Measurements from ENCODE around the gene PRR5.

PRR5 gene

GRCh38 chr22:44665115-44665514 is 36.9 kb upstream of the PRR5 start:
- TF ChIP-seq FOXP2 (optimal IDR thresholded peaks at IDR 0.05; ENCODE audit: borderline replicate concordance, extremely low read depth, extremely low read length, insufficient read depth) (peak; percentile 29), SIN3A (IDR thresholded peaks at IDR 0.05; ENCODE audit: borderline replicate concordance, insufficient read depth, low read length) (no peak), POLR2AphosphoS5 (IDR thresholded peaks at IDR 0.05; ENCODE audit: low read depth, low read length) (no peak), REST (IDR thresholded peaks at IDR 0.05; ENCODE audit: insufficient read depth in 1 of 2, low read depth in 2 of 2, low read length in 2 of 2) (no peak), TAF1 (IDR thresholded peaks at IDR 0.05; ENCODE audit: borderline replicate concordance, insufficient read depth, low read length) (no peak)

GRCh38 chr22:44666207-44666585 is 35.8 kb upstream of the PRR5 start:
- no peak for TF ChIP-seq SIN3A (IDR thresholded peaks at IDR 0.05; ENCODE audit: borderline replicate concordance, insufficient read depth, low read length)
- TF ChIP-seq TAF1 (IDR thresholded peaks at IDR 0.05; ENCODE audit: borderline replicate concordance, insufficient read depth, low read length), result no peak
- no peak for TF ChIP-seq POLR2AphosphoS5 (IDR thresholded peaks at IDR 0.05; ENCODE audit: low read depth, low read length)
- no peak for TF ChIP-seq FOXP2 (optimal IDR thresholded peaks at IDR 0.05; ENCODE audit: borderline replicate concordance, extremely low read depth, extremely low read length, insufficient read depth)
- TF ChIP-seq REST (IDR thresholded peaks at IDR 0.05; ENCODE audit: insufficient read depth in 1 of 2, low read depth in 2 of 2, low read length in 2 of 2), result no peak

GRCh38 chr22:44667276-44667675 is 34.7 kb upstream of the PRR5 start:
- no peak for TF ChIP-seq POLR2AphosphoS5 (IDR thresholded peaks at IDR 0.05; ENCODE audit: low read depth, low read length)
- no peak for TF ChIP-seq FOXP2 (optimal IDR thresholded peaks at IDR 0.05; ENCODE audit: borderline replicate concordance, extremely low read depth, extremely low read length, insufficient read depth)
- TF ChIP-seq REST (IDR thresholded peaks at IDR 0.05; ENCODE audit: insufficient read depth in 1 of 2, low read depth in 2 of 2, low read length in 2 of 2), result no peak
- TF ChIP-seq TAF1 (IDR thresholded peaks at IDR 0.05; ENCODE audit: borderline replicate concordance, insufficient read depth, low read length), result no peak
- TF ChIP-seq SIN3A (IDR thresholded peaks at IDR 0.05; ENCODE audit: borderline replicate concordance, insufficient read depth, low read length), result no peak

- TF ChIP-seq REST (IDR thresholded peaks at IDR 0.05; ENCODE audit: insufficient read depth in 1 of 2, low read depth in 2 of 2, low read length in 2 of 2), result no peak
- no peak for TF ChIP-seq FOXP2 (optimal IDR thresholded peaks at IDR 0.05; ENCODE audit: borderline replicate concordance, extremely low read depth, extremely low read length, insufficient read depth)
- TF ChIP-seq TAF1 (IDR thresholded peaks at IDR 0.05; ENCODE audit: borderline replicate concordance, insufficient read depth, low read length), result no peak
- no peak for TF ChIP-seq SIN3A (IDR thresholded peaks at IDR 0.05; ENCODE audit: borderline replicate concordance, insufficient read depth, low read length)
- no peak for TF ChIP-seq POLR2AphosphoS5 (IDR thresholded peaks at IDR 0.05; ENCODE audit: low read depth, low read length)
Observed at GRCh38 chr22:44667829-44668189, 34.2 kb upstream of the PRR5 start.
